Adrenal gland (tissue), 12 donors: Measurements from ENCODE around the gene SCAI. TPM values are rescaled to one million over a fixed set of nuclear protein-coding genes. Genes with fewer than 3 reads are reported as not detected.

Source experiments
- DNase-seq, 7 donors: peaks; one replicate each; pipeline ENCODE4 v3.0.0-alpha.2; 2019 to 2020
- H3K27ac ChIP-seq, 5 donors: fragments of 200-600 bp; sonication (generic) in 4 of 5; 1 replicate in 3 of 5; 2 replicates in 2 of 5; pipeline versions ENCODE4 v1.5.1 to v1.8.0; 2016 to 2020; ENCODE audit warnings: mild to moderate bottlenecking in 1 of 5
- H3K27me3 ChIP-seq: fragments of 200-600 bp; 2 replicates; pipeline ENCODE4 v1.8.0; 2021
- H3K36me3 ChIP-seq, 2 donors: fragments of 200-600 bp; replicated peaks in 1 of 2; 1 replicate in 1 of 2; 2 replicates in 1 of 2; pipeline versions ENCODE4 v1.5.1 to v1.8.0; 2018 to 2022
- H3K4me1 ChIP-seq, 2 donors: fragments of 200-600 bp; replicated peaks in 1 of 2; 1 replicate in 1 of 2; 2 replicates in 1 of 2; pipeline versions ENCODE4 v1.5.1 to v1.8.0; 2018 to 2021
- H3K4me3 ChIP-seq, 4 donors: fragments of 200-600 bp; sonication (generic) in 3 of 4; one replicate each; pipeline ENCODE4 v1.5.1; 2016 to 2018
- H3K9me3 ChIP-seq, 3 donors: fragments of 200-600 bp; sonication (generic) in 1 of 3; replicated peaks in 1 of 3; 1 replicate in 2 of 3; 2 replicates in 1 of 3; pipeline versions ENCODE4 v1.5.1 to v1.8.0; 2016 to 2021
- POLR2A ChIP-seq, 2 donors: fragments of 450-650 bp; IDR thresholded peaks; one replicate each; pipeline ENCODE4 v1.6.1; 2017; ENCODE audit warnings: antibody characterized with exemption in 2 of 2, mild to moderate bottlenecking in 2 of 2, moderate library complexity in 1 of 2
- WGBS, 4 donors: extraction: QIAGEN DNeasy Blood & Tissue Kit in 2 of 4; methylation state at CpG; one replicate each; pipeline versions ENCODE4 v1.1.5 to v1.1.7; 2013 to 2017; 5-methylcytosine and 5-hydroxymethylcytosine counted together
- intact Hi-C, 2 donors: fragments of 100-400 bp; cut with DNase I; formaldehyde crosslinking; loops; one replicate each; pipeline versions ENCODE4 v1.14.1 to v1.15.0; 2022 to 2023
- polyA plus RNA-seq, 3 donors: library from polyadenylated mRNA; stranded (reverse); fragments of 200-250 nt in 2 of 3; fragments of 350-450 nt in 1 of 3; fragmentation: Illumina TruSeq in 1 of 3; extraction: RNeasy Lipid Tissue Mini Kit (QIAGEN cat#74804) in 1 of 3; gene quantifications; one replicate each; pipeline ENCODE4 v1.2.3, GENCODE V29; 2013 to 2014
- total RNA-seq, 9 donors: library from RNA; depleted of rRNA in 4 of 9; stranded (reverse); fragments of >200 nt in 4 of 9; fragments of 120-200 nt in 1 of 9; fragmentation: NEBNext Ultra II Directional in 1 of 9; extraction: Animal tissue kit (Norgen Biotek cat#: 25700) in 1 of 9; gene quantifications; one replicate each; pipeline versions ENCODE4 v1.1.0 to v1.2.4, GENCODE V29; 2013 to 2023
- TF ChIP-seq, protein P1 (sequence below), 6 experiments: fragments of 450-650 bp in 4 of 6; fragments of 200-600 bp in 2 of 6; sonication (generic) in 1 of 6; IDR thresholded peaks; 1 replicate in 5 of 6; 2 replicates in 1 of 6; pipeline versions ENCODE4 v1.5.1 to v1.8.0; 2016 to 2021; ENCODE audit warnings: antibody characterized with exemption in 6 of 6, mild to moderate bottlenecking in 2 of 6, moderate library complexity in 1 of 6
- donor health status: healthy with polysubstance abuse.
- donor health status: Bipolar disorder and iron deficiency.
- donor health status: DM: yes; HTN: yes; CAD: no.
- donor health status: DM: no; HTN: no; CAD: no.
- donor health status: DM: no; HTN: no; CAD: no.
- donor health status: DM: yes; HTN: yes; CAD: no.

The SCAI gene
- total and polyA plus RNA-seq, 12 donors: 1.4 to 19.6 (median 9.2) TPM

- no peak overlapping the region for H3K27ac ChIP-seq
- TF ChIP-seq, protein P1, sequence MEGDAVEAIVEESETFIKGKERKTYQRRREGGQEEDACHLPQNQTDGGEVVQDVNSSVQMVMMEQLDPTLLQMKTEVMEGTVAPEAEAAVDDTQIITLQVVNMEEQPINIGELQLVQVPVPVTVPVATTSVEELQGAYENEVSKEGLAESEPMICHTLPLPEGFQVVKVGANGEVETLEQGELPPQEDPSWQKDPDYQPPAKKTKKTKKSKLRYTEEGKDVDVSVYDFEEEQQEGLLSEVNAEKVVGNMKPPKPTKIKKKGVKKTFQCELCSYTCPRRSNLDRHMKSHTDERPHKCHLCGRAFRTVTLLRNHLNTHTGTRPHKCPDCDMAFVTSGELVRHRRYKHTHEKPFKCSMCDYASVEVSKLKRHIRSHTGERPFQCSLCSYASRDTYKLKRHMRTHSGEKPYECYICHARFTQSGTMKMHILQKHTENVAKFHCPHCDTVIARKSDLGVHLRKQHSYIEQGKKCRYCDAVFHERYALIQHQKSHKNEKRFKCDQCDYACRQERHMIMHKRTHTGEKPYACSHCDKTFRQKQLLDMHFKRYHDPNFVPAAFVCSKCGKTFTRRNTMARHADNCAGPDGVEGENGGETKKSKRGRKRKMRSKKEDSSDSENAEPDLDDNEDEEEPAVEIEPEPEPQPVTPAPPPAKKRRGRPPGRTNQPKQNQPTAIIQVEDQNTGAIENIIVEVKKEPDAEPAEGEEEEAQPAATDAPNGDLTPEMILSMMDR (IDR thresholded peaks at IDR 0.05): no peak
- no peak for TF ChIP-seq POLR2A (IDR thresholded peaks at IDR 0.05)
These were observed 193.1 kb downstream of the SCAI start for GRCh38 chr9:124950050-124950718.

GRCh38 chr9:124949387-124949786 lies 193.9 kb downstream of the SCAI start:
- 83 to 85% (median 84%) methylated on average over 2 of the region's 2 CpGs for WGBS, 4 donors
- intact Hi-C loops: no loop called here
- Histone ChIP-seq H3K27me3 (no peaks in the 10 kb centered on the region), H3K4me1 (no peaks in the 10 kb centered on the region), H3K4me3 (no peak overlapping the region), H3K27ac (no peak overlapping the region), H3K36me3 (no peaks in the 10 kb centered on the region), H3K9me3 (no peaks in the 10 kb centered on the region)
- no peak for DNase-seq
- no peak for TF ChIP-seq POLR2A (IDR thresholded peaks at IDR 0.05)
- TF ChIP-seq, protein P1 (IDR thresholded peaks at IDR 0.05): no peak

More at GRCh38 chr9:124950050-124950718, 193.1 kb downstream of the SCAI start:
- no peak for DNase-seq
- whole genome bisulfite sequencing, 4 donors: 77 to 84% (median 80%) methylated on average over 3 of the region's 3 CpGs
- H3K4me1 ChIP-seq: no peaks in the 10 kb centered on the region
- intact Hi-C loops: no loop called here
- no peak overlapping the region for H3K4me3 ChIP-seq
- H3K27me3 ChIP-seq: no peaks in the 10 kb centered on the region
- H3K36me3 ChIP-seq: no peaks in the 10 kb centered on the region
- H3K9me3 ChIP-seq: no peaks in the 10 kb centered on the region

DNA sequence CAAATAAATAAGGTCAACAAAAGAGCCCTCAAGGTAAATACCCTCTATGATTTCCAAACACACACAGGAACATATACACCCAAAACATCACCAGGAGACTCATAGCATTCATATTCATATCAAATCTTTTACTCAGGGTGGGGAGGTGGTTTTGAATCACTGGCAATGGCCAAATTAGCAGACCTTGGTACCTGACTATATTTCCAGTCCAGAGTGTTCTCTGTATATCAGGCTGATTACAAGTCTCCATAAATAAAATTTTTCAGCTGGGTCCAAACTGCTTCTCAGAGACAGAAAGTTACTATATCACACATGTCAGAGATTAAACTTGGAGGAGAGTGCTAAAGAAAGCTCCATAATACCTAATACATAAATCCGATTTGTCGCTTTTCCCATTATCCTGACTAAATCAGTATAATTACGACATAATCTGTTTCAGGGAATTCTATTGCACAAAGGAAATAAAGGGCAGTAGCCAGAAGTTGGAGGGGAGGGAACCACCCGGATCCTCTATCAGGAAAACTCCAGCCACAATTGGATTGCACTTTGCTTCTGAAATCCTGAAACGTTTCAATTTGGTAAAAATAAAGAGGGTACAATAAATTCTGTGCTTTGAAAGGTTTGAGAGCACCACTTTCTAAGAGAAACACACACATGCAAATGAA lies 195.5 kb downstream of the SCAI start:
- H3K27me3 ChIP-seq: no peaks in the 10 kb centered on the region
- TF ChIP-seq, protein P1 (IDR thresholded peaks at IDR 0.05): no peak
- no peak for TF ChIP-seq POLR2A (IDR thresholded peaks at IDR 0.05)
- 78 to 86% (median 80%) methylated on average over 5 of the region's 5 CpGs for WGBS, 4 donors
- no peaks in the 10 kb centered on the region for H3K36me3 ChIP-seq
- H3K9me3 ChIP-seq: no peaks in the 10 kb centered on the region
- no peak overlapping the region for H3K4me3 ChIP-seq
- no peak for DNase-seq
- intact Hi-C loops: no loop called here
- H3K4me1 ChIP-seq: no peaks in the 10 kb centered on the region
- no peak overlapping the region for H3K27ac ChIP-seq

- DNase-seq: no peak
- no peak overlapping the region for H3K4me3 ChIP-seq
- WGBS, 4 donors: 76 to 86% (median 81%) methylated on average over 1 of the region's 1 CpG
- intact Hi-C loops: no loop called here
- peaks cover 0 to 7% of the 10 kb centered on the region in 2 donors for H3K4me1 ChIP-seq
- no peaks in the 10 kb centered on the region for H3K9me3 ChIP-seq
- no peaks in the 10 kb centered on the region for H3K36me3 ChIP-seq
- H3K27ac ChIP-seq: no peak overlapping the region
- no peaks in the 10 kb centered on the region for H3K27me3 ChIP-seq
- TF ChIP-seq, protein P1 (IDR thresholded peaks at IDR 0.05): no peak
- TF ChIP-seq POLR2A (IDR thresholded peaks at IDR 0.05): no peak
These were observed 197.2 kb downstream of the SCAI start for GRCh38 chr9:124946167-124946566.
